ENCODE measurements around the gene PROX1.

PROX1 gene

DNA sequence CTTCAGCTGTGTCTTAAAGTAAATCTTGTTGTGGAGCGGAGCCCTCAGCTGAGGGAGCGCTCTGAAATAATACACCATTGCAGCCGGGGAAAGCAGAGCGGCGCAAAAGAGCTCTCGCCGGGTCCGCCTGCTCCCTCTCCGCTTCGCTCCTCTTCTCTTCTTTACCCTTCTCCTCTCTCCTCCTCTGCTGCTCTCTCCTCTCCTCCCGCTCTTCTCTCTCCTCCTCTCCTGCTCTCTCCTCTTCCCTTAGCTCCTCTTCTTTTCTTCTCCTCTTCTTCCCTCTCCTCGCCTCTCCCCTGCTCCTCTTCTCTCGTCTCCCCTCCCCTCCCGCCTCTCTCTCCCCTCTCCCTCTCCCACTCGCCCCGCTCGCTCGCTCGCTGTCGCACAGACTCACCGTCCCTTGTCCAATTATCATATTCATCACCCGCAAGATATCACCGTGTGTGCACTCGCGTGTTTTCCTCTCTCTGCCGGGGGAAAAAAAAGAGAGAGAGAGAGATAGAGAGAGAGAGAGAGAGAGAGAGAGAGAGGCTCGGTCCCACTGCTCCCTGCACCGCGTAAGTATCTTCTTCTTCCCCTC, at the start of gene PROX1:
Gene PROX1, plus strand, starts transcription at position 47 of the 580 bp plus-strand sequence. CDS start 8,563 bp downstream, outside the sequence.
- peak in 1 of 2 experiments; percentile 68 for DNase-seq

DNA sequence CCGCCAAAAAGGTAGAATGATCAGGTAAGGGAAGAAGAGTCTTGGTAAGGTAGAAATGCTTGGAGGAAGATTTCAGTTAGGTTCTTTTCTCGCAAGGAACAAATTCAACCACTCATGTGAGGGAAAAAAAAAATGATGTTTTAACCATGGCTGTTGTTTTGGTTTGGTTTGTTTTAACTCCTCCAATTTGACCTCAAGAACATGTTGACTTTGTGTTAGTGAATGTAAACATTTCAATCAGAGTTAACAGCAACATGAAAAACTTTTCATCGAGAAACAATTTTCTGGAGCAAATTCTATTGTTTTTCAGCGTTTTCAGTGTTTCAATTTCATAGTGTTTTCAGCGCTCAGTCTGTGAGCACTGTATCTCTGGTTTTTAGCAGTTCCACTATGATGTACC, 49.0 kb upstream of the PROX1 start:
- no peak for DNase-seq

GRCh38 chr1:213939888-213940287, 47.9 kb upstream of the PROX1 start:
- DNase-seq: no peak

- no peak for DNase-seq
These were observed 46.8 kb upstream of the PROX1 start for GRCh38 chr1:213940947-213941346.

GRCh38 chr1:213942061-213942460, 45.7 kb upstream of the PROX1 start:
- no peak for DNase-seq

- DNase-seq: no peak
These were observed 40.5 kb upstream of the PROX1 start for GRCh38 chr1:213947200-213947801.

DNA sequence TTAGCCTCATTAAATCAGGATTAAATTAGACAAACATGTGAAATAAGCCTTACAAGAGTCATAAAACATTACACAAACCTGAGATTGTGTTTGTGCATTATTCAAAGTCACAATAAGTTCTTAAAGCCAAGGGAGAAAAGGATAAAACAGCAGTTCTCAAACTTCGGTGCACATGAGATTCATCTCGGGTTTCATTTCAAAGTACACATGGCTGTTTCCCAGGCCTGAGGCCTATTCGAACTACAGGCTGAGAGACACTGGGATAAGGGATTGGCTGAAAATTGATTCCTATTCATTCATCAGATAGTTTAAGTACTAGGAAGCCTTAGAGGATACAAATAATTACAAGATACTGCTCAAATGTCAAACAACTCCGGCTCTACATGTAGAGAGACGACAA, 35.9 kb upstream of the PROX1 start:
- DNase-seq: no peak

- DNase-seq: no peak
These were observed 34.0 kb upstream of the PROX1 start for GRCh38 chr1:213953806-213954205.

DNA sequence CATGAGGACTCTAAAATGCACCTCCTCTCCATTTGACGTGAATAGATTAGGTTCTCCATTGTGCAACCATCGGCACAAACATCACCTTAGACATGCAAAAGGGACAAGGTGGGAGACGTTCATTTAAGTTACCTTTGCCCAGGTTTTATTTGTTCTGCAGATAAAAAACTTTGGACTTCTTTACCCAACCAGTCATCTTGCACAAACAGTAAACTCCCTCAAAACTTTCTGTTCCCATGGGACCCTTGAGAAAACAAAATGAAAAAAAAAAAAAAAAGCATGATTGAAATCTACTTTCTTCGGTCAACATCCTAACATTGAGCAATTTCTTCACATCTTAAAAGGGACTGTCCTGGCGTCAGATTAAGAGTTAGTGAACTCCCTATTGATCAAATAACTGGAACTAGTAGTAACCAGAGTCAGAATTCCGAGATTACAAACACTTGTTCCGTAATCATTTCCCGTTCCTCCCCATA, 31.4 kb upstream of the PROX1 start:
- no peak for DNase-seq

- DNase-seq: no peak
These were observed 29.4 kb upstream of the PROX1 start for GRCh38 chr1:213958346-213958745.

DNA sequence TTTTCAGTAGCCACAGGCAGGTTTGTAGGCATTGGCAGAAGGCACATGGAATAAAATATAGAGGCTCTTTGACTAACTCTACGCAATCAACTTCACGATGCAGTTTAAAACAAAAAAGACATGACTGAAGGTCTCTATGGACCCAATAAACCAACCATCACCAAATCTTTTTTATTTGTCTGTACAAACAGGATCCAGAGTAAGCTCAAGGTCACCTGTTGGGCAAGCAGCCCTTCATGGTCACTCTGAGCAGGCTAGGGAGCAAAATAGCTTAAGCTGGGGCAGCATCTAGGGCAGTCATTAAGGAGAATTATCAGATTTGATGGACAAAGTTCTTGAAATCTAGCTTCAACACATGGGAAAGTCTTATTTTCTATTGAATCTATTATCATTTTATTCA, 26.8 kb upstream of the PROX1 start:
- DNase-seq: no peak

DNA sequence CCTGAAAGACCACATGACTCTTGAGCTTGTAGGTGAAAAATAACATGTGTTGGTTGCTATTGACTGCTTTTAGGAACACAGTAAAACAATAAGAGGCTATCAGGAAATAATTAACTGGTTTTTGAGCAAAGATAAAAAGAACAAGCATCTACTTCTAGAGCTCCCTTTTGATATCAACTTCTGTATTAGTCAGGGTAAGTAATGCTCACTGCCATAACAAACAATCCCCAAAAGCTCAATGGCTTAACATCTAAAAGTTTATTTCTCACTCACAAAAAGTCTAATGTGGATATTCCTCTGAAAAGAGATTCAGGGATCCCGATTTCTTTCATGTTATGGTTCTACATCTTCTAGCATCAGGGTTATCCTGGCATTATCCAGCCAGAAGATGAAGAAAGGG, 25.3 kb upstream of the PROX1 start:
- DNase-seq: no peak

DNA sequence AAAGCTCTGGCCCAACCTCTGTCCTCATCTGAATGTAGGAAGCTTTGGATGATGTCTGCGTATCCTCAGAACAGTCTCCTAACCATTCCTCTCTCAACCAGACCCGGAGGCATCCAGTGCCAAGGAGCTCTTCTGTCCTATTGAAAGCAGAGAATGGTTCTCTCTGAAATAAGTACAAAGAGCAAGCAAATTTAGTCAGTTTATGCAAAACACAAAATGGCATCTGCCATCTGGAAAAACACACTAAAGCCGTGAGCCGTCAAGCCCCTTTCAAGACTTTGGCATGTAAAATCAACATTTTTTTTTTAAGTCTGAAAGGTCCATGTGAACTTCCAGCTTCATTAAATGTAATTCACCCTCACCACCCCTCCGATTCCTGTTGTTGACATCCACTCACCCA, 21.7 kb upstream of the PROX1 start:
- no peak for DNase-seq

DNA sequence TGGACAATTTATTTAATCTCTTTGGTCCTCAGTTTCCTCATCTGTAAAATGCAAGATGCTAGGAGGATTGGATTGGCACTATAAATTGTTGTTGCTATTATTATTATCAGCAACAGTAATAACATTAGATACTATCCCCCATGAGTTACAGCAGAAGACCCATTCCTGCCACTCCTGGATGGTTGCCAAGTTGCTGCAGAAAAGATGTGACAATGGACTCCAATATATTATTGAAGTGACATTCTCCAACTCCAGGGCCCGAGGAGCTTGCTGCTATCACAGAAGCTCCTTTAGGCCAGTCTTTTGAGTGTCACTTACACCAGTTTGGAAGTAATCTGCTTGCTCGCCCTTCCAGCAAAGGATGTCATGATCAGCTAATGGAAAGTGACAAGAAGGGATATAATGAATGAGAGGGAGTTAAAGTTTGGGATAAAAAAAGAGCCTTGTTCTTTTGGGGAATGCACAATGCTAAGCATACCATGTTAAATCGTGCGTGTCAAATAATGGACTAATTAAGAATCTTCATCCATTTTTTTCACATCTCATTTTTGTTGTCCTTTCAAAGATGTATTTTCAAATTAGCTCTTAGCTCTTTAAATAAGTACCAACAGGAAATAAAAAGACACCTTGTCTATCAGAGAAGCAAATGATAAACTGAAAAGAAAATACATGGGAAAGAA, 19.5 kb upstream of the PROX1 start:
- DNase-seq: no peak

GRCh38 chr1:213969958-213970555, 17.7 kb upstream of the PROX1 start:
- DNase-seq: no peak

GRCh38 chr1:213972141-213972540, 15.6 kb upstream of the PROX1 start:
- DNase-seq: no peak

DNA sequence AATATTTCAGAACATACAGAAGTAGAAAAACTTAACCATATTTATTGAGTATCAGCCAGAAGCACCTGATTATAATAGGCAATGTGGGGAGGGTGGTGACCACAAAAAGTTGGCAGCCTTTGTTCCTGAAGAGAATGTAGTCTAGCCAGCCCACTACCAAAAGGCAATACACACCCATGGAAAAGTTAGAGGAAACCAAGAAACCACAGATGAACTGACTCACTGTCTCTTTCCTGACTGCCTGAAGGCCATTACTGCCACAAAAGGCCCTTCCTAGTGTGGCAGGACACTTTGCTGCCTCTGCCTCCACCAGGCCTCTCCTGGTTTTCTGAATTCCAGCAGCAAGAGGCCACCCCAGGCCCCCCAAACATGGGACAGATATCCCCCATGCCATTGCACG, 14.6 kb upstream of the PROX1 start:
- no peak for DNase-seq

GRCh38 chr1:213976665-213977485, 10.9 kb upstream of the PROX1 start:
- DNase-seq: no peak

DNA sequence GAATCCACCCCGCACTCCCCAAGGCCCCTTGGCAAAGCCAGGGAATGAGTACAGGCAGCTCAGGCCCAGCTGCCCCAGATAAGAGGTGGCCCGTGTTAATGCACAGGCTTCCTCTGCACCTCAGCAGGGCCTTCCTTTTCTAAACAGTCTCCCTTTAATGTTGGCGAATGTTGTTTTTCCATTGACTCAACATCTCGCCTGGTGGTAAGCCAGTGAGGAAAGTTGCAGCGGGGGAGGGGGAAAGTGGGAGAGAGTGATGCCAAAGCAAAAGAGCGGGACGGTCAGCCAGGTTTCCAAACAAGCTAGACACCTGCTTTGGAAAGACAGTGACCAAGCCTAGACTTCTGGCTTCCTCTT, 10.3 kb upstream of the PROX1 start:
- DNase-seq: no peak

DNA sequence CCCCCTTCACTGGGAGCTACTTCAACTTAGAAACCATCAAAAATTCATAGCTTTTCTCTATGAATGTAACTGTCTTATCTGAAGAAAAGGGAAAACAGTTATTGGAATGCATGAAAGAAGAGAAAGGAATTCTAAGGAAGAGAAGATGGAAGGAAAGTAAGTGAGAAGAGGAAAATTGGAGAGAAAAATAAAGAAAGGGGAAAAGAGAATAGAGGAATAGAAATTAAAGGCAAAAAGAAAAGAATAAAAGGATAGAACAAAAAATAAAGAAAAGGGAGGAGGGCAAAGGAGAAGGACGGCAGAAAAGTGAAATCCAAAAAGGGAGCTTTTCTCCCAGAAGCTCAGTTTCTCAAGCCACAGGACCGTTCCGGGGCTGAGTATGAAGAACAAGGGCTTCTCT, 9.9 kb upstream of the PROX1 start:
- DNase-seq: no peak

GRCh38 chr1:213979751-213980586, 7.8 kb upstream of the PROX1 start:
- DNase-seq: no peak

DNA sequence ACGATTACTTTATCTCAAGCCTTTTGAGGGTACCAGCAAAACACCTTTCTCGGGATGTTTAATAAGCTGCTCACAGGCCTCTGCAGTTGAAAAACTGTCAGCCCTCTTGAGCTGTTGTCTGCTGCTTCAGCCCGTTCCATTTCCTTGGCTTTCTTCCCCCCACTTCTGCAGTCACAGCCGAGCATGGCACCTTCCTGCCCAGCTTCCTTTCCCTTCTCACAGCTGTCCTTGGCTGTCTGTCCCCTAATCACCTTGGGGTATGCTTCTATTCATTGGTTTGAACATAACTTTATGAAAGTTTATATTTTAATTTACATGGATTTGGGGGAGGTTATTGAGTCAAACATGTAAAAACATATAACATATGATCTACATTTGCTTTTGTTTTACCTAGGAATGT, 6.9 kb upstream of the PROX1 start:
- DNase-seq: no peak
